Measurements from ENCODE around the gene TRPM8. TPM values are rescaled to one million over a fixed set of nuclear protein-coding genes. Genes with fewer than 3 reads are reported as not detected.

The TRPM8 gene
- not detected in 2 replicates for total RNA-seq

GRCh38 chr2:233917116-233917515 is at the start of gene TRPM8:
Gene TRPM8 (plus strand): TSS chr2:233917373. CDS start chr2:233926538, 9,165 bp downstream.

GRCh38 chr2:233867993-233868532 is 49.1 kb upstream of the TRPM8 start, which contains the start of gene MSL3B:
Gene MSL3B (minus strand): TSS chr2:233868386.

GRCh38 chr2:234050455-234051135 is 133.4 kb downstream of the TRPM8 start, which contains the start of gene SPP2:
Gene SPP2 (plus strand): TSS chr2:234050702. CDS start chr2:234050787, 85 bp downstream.

Other genes starting within 250 kb of the TRPM8 start
- gene UGT1A9, start 245.5 kb upstream of the TRPM8 start, total RNA-seq = not detected in 2 replicates
- gene UGT1A7, start 235.5 kb upstream of the TRPM8 start, total RNA-seq = not detected in 2 replicates
- gene UGT1A6, start 224.5 kb upstream of the TRPM8 start, total RNA-seq = not detected in 2 replicates
- gene UGT1A5, start 204.5 kb upstream of the TRPM8 start, total RNA-seq = not detected in 2 replicates
- not detected in 2 replicates for gene UGT1A4, start 198.6 kb upstream of the TRPM8 start, total RNA-seq
- gene UGT1A3, start 188.3 kb upstream of the TRPM8 start, total RNA-seq = not detected in 2 replicates
- gene UGT1A1, start 157.1 kb upstream of the TRPM8 start, total RNA-seq = not detected in 2 replicates
- gene MROH2A, start 139.0 kb upstream of the TRPM8 start, total RNA-seq = not detected in 2 replicates
- 11.0 and 17.2 TPM in 2 replicates for gene HJURP, start 62.8 kb upstream of the TRPM8 start, total RNA-seq
- not detected in 2 replicates for gene SPP2, start 133.3 kb downstream of the TRPM8 start, total RNA-seq

Measured in bladder microvascular endothelial cell (primary cell).